Naive B cell (primary cell): ENCODE results near the gene SERP1. TPM values are rescaled to one million over a fixed set of nuclear protein-coding genes. Genes with fewer than 3 reads are reported as not detected.

Experiments used
- ATAC-seq, 2 donors: fragments of 150-1000 bp; cut with Tn5 transposase; 2 replicates each; pipeline ENCODE4 v1.10.0; 2021; ENCODE audit warnings: low read depth in 2 of 2, mild to moderate bottlenecking in 2 of 2, moderate library complexity in 2 of 2
- DNase-seq: peaks from one replicate; pipeline ENCODE4 v3.0.0; 2022
- H3K27ac Mint-ChIP-seq, 6 donors: one replicate each; pipeline ENCODE4 v1.8.0; 2020 to 2022; ENCODE audit warnings: mild to moderate bottlenecking in 6 of 6, mixed read lengths in 6 of 6, moderate library complexity in 5 of 6, inconsistent platforms in 2 of 6
- H3K27me3 Mint-ChIP-seq, 3 donors: one replicate each; pipeline ENCODE4 v1.8.0; 2021 to 2022; ENCODE audit warnings: mixed read lengths in 3 of 3, mild to moderate bottlenecking in 1 of 3
- H3K36me3 Mint-ChIP-seq, 2 donors: one replicate each; pipeline ENCODE4 v1.8.0; 2020 to 2022; ENCODE audit warnings: mixed read lengths in 2 of 2, inconsistent platforms in 1 of 2, mild to moderate bottlenecking in 1 of 2
- H3K4me1 Mint-ChIP-seq, 3 donors: one replicate each; pipeline ENCODE4 v1.8.0; 2020 to 2022; ENCODE audit warnings: mixed read lengths in 3 of 3, inconsistent platforms in 1 of 3, mild to moderate bottlenecking in 1 of 3, moderate library complexity in 1 of 3
- H3K4me3 Mint-ChIP-seq, 8 donors: one replicate each; pipeline ENCODE4 v1.8.0; 2020 to 2022; ENCODE audit warnings: mild to moderate bottlenecking in 8 of 8, mixed read lengths in 8 of 8, moderate library complexity in 8 of 8, inconsistent platforms in 2 of 8
- H3K9me3 Mint-ChIP-seq, 7 donors: one replicate each; pipeline ENCODE4 v1.8.0; 2020 to 2022; ENCODE audit warnings: mixed read lengths in 7 of 7, mild to moderate bottlenecking in 5 of 7, inconsistent platforms in 2 of 7, moderate library complexity in 1 of 7
- polyA plus RNA-seq, 6 donors: library from polyadenylated mRNA; unstranded; fragments of 300-500 nt; fragmentation: Illumina TruSeq; gene quantifications; one replicate each; pipeline ENCODE4 v1.2.3, GENCODE V29; 2021; ENCODE audit warnings: low read depth in 6 of 6

The SERP1 gene
- 100 to 1,000 TPM in 4 of 6 donors, 10 to 100 TPM in 2; 82.5 to 115 (median 106) TPM for polyA plus RNA-seq

GRCh38 chr3:150546226-150547044 is at the start of gene SERP1, which contains the start of gene EIF2A:
SERP1 (minus strand) TSS chr3:150546496; CDS start chr3:150546135, 361 bp downstream.
EIF2A (plus strand) TSS chr3:150546787; CDS start chr3:150546803, 16 bp downstream.
- H3K27me3 Mint-ChIP-seq: no peaks in the 10 kb centered on the region
- peak; percentile 100 for DNase-seq
- H3K27ac Mint-ChIP-seq: peak within 1 kb of the TSS; percentile 98 to 99 (median 98)

DNA sequence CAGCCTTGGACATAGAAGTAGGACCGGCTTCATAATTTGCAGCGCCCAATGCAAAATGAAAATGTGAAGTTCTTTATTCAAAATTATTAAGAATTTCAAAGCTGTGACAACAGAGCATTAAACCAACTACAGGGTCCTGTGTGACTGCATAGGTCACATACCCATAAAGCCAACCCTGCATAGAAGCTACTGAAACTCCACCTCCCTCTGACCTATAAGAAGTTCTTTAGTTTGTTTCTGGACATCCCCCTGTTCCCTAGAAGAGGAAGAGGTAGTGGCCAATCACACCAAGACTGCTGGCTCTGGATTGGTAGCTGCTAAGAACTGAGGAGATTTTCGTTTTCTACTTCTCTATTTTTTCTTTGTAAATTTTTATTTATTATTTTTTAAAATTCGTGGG is 47.9 kb upstream of the SERP1 start:
- Mint-ChIP-seq H3K27me3 (no peaks in the 10 kb centered on the region), H3K9me3 (no peaks in the 10 kb centered on the region)

More at GRCh38 chr3:150546226-150547044, at the start of gene SERP1, which contains the start of gene EIF2A:
- peak within 1 kb of the TSS; percentile 89 to 100 (median 94) for H3K4me3 Mint-ChIP-seq
- no peaks in the 10 kb centered on the region for H3K9me3 Mint-ChIP-seq
- ATAC-seq: peak; percentile 86 to 87
- H3K4me1 Mint-ChIP-seq: peaks cover 31 to 55% (median 45%) of the 10 kb centered on the region in 3 donors
- H3K36me3 Mint-ChIP-seq: peaks cover 4 to 8% of the 10 kb centered on the region in 2 donors

DNA sequence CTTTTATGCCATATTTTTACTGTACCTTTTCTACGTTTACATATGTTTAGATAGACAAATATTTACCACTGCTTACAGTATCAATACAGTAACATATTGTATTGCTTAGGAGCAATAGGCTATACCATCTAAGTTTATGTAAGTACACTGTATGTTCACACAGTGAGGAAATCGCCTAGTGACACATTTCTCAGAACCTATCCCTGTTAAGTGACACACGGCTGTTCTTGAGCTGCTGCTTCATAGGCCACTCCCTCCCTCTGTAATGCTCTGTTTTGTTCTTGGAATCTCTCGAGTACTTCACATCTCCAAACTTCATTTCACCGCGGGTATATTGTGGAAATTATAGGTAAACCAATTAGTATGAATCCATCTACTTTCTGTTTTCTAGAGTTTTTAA is 43.5 kb upstream of the SERP1 start:
- H3K4me1 Mint-ChIP-seq: no peaks in the 10 kb centered on the region

More for the DNA sequence above, 47.9 kb upstream of the SERP1 start:
- peaks cover 2 to 13% (median 11%) of the 10 kb centered on the region in 3 donors for H3K4me1 Mint-ChIP-seq
- ATAC-seq (no peak), DNase-seq (no peak)
- H3K36me3 Mint-ChIP-seq: no peaks in the 10 kb centered on the region
- H3K27ac Mint-ChIP-seq: no peak overlapping the region
- H3K4me3 Mint-ChIP-seq: no peak overlapping the region

DNA sequence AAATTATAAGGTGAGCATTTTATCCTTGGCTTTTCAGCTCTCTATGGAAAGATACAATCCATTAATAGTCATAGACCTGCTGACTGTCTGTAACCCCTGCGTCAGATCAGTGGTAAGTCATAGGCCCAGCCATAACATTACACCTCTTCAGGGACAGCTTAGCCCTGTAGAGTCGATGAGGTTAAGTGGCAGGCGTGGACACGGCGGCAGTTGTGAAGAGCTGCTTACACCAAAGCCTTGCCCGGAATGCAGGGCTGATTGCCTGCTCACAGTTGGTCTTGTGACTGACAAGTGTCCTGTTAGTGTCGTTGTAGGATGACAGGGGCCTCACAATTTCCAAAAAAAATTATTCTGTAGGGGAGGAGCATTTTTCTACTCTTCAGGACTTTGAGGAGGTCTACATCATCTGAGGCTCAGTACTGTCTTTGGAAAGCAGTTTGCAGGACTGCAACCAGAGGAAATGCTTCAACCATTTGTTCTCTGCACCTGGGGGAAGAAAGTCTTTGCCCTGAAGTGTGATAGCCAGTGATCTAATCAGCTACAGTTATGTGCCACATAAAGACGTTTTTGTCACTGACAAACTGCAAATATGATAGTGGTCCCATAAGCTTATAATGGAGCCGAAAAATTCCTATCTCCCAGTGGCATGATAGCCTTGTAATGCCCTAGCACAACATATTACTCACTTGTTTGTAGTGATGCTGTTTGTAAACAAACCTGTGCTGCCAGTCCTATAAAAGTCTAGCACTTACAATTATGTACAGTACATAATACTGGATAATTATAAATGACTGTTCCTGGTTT is 41.9 kb upstream of the SERP1 start:
- Mint-ChIP-seq H3K36me3 (peaks cover 0 to 10% of the 10 kb centered on the region in 2 donors), H3K4me1 (no peaks in the 10 kb centered on the region), H3K27ac (peak overlapping the region in 2 of 6 donors; percentile 33 to 69), H3K9me3 (no peaks in the 10 kb centered on the region), H3K27me3 (no peaks in the 10 kb centered on the region), H3K4me3 (no peak overlapping the region)
- ATAC-seq (no peak), DNase-seq (no peak)

More for the DNA sequence above, 43.5 kb upstream of the SERP1 start:
- DNase-seq (no peak), ATAC-seq (no peak)
- H3K9me3 Mint-ChIP-seq: no peaks in the 10 kb centered on the region
- H3K4me3 Mint-ChIP-seq: no peak overlapping the region
- H3K36me3 Mint-ChIP-seq: peaks cover 0 to 10% of the 10 kb centered on the region in 2 donors
- H3K27ac Mint-ChIP-seq: peak overlapping the region in 1 of 6 donors; percentile 12
- no peaks in the 10 kb centered on the region for H3K27me3 Mint-ChIP-seq

DNA sequence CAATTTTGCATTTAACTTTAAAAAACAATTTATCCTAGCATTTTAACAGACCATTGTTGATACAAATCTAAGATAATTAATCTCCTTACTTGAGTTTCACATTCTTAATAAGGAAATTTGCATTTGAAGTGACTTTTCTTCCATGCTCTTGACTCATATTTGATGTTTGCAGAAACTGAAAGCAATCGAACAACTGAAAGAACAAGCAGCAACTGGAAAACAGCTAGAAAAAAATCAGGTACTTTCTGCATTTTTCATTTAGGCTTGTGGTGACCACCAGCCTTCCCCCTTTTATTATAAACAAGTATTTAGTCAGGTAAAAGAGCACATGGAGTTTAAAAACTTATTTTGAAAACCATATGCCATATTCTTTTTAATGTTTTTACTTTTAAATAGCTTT is 36.7 kb upstream of the SERP1 start:
- Mint-ChIP-seq H3K4me1 (no peaks in the 10 kb centered on the region), H3K27me3 (no peaks in the 10 kb centered on the region), H3K36me3 (peaks cover 9 to 10% of the 10 kb centered on the region in 2 donors), H3K9me3 (no peaks in the 10 kb centered on the region), H3K27ac (peak overlapping the region in 1 of 6 donors; percentile 10), H3K4me3 (no peak overlapping the region)
- ATAC-seq: no peak
- DNase-seq: no peak

DNA sequence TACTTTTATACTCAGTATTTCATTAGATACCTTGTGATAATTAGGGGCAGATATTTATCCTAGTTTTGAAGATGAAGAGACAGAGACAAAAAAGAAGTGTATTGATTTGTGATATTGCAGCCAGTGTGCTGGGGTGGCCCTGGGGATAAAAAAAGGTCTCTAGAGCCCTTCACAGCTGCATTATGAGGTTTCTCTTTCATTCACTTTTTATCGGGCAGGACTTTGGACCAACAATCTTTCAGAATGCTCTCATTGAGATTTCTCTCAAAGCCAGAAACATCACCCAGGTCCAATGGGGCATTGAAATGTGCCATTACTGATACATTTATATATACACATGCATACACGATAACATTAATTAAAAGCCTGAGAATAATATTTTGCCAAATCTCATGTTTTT is 36.3 kb upstream of the SERP1 start:
- DNase-seq: no peak
- Mint-ChIP-seq H3K4me1 (no peaks in the 10 kb centered on the region), H3K36me3 (peaks cover 10 to 12% of the 10 kb centered on the region in 2 donors), H3K9me3 (no peaks in the 10 kb centered on the region), H3K27me3 (no peaks in the 10 kb centered on the region), H3K27ac (no peak overlapping the region), H3K4me3 (no peak overlapping the region)
- ATAC-seq: no peak

DNA sequence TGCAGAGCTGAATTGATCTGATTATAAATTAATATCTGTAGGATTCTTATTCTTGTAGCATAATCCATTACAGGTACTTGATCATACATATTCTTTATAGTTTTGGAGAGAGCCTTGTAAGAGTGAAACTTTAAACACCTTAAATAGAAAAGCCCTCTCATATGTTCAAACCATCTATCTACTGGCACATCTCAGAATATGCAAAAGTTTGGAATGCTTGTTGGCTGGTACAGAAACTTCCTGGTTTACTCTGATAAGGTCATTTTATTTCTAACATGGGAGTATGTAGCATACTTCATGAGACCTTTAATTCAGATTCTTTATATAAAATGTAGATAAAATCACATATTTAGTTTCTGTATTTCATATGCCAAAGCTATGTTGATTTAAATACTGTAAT is 34.9 kb upstream of the SERP1 start:
- H3K4me1 Mint-ChIP-seq: peaks cover 0 to 3% (median 0%) of the 10 kb centered on the region in 3 donors
- ATAC-seq: no peak
- peaks cover 19 to 20% of the 10 kb centered on the region in 2 donors for H3K36me3 Mint-ChIP-seq
- H3K4me3 Mint-ChIP-seq: no peak overlapping the region
- DNase-seq: no peak
- H3K27ac Mint-ChIP-seq: no peak overlapping the region
- no peaks in the 10 kb centered on the region for H3K9me3 Mint-ChIP-seq
- no peaks in the 10 kb centered on the region for H3K27me3 Mint-ChIP-seq

GRCh38 chr3:150577855-150578254 is 31.6 kb upstream of the SERP1 start:
- Mint-ChIP-seq H3K4me3 (no peak overlapping the region), H3K27me3 (no peaks in the 10 kb centered on the region), H3K27ac (no peak overlapping the region), H3K9me3 (no peaks in the 10 kb centered on the region), H3K36me3 (peaks cover 9 to 20% of the 10 kb centered on the region in 2 donors), H3K4me1 (peaks cover 0 to 9% (median 0%) of the 10 kb centered on the region in 3 donors)
- ATAC-seq: no peak
- no peak for DNase-seq

DNA sequence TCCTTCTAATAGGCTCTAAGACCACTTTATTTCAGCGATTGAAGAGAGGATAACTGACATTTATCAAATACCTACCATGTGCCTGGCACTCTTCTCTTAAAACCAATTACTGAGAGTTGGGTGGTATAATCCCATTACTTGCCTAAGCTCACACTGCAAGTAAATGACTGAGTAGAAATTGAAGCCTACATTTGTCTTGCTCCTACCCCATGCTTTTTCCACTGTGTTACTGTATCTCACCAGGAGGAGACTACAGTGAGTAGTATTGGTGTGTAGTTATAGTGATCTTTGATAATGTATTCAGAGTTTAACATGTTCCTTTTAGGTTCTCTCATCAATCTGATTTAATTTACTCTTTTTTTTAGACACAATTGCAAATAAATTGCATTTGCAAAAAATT is 21.0 kb upstream of the SERP1 start:
- Mint-ChIP-seq H3K36me3 (peaks cover 9% of the 10 kb centered on the region in 2 donors), H3K27me3 (no peaks in the 10 kb centered on the region), H3K4me3 (no peak overlapping the region), H3K4me1 (no peaks in the 10 kb centered on the region), H3K27ac (no peak overlapping the region), H3K9me3 (no peaks in the 10 kb centered on the region)
- DNase-seq (no peak), ATAC-seq (no peak)

- no peaks in the 10 kb centered on the region for H3K9me3 Mint-ChIP-seq
- ATAC-seq (no peak), DNase-seq (no peak)
- H3K27ac Mint-ChIP-seq: no peak overlapping the region
- H3K27me3 Mint-ChIP-seq: no peaks in the 10 kb centered on the region
- peaks cover 0 to 3% (median 0%) of the 10 kb centered on the region in 3 donors for H3K4me1 Mint-ChIP-seq
- H3K36me3 Mint-ChIP-seq: no peaks in the 10 kb centered on the region
- H3K4me3 Mint-ChIP-seq: no peak overlapping the region
Observed at GRCh38 chr3:150564243-150564642, 17.9 kb upstream of the SERP1 start.

DNA sequence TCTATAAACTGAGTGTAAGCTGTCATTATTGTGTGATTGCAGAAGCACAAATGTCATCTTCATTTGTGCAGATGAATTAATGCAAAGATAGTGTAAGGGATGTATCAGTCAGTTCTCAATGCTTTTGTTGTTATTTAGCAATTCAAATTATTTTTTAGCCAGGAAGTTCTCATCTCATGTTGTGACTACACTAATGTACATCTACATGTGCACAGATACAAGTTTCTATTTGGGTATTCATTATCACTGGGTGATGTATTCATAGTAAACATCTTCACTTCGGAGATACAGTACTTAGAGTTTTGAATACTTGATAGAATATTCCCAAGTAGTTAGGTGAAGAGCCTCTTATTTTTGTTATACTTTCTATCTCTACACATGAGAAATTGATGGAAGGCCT is 11.4 kb upstream of the SERP1 start:
- H3K36me3 Mint-ChIP-seq: peaks cover 8 to 13% of the 10 kb centered on the region in 2 donors
- H3K4me3 Mint-ChIP-seq: no peak overlapping the region
- no peaks in the 10 kb centered on the region for H3K9me3 Mint-ChIP-seq
- ATAC-seq (no peak), DNase-seq (no peak)
- peaks cover 11 to 15% (median 12%) of the 10 kb centered on the region in 3 donors for H3K4me1 Mint-ChIP-seq
- H3K27me3 Mint-ChIP-seq: no peaks in the 10 kb centered on the region
- H3K27ac Mint-ChIP-seq: no peak overlapping the region

- H3K36me3 Mint-ChIP-seq: peaks cover 8 to 17% of the 10 kb centered on the region in 2 donors
- DNase-seq: no peak
- H3K27ac Mint-ChIP-seq: peak overlapping the region in 1 of 6 donors; percentile 53
- no peaks in the 10 kb centered on the region for H3K9me3 Mint-ChIP-seq
- H3K4me3 Mint-ChIP-seq: no peak overlapping the region
- ATAC-seq: no peak
- no peaks in the 10 kb centered on the region for H3K27me3 Mint-ChIP-seq
- H3K4me1 Mint-ChIP-seq: peaks cover 11 to 17% (median 15%) of the 10 kb centered on the region in 3 donors
Observed at GRCh38 chr3:150556792-150557191, 10.5 kb upstream of the SERP1 start.

- no peaks in the 10 kb centered on the region for H3K9me3 Mint-ChIP-seq
- DNase-seq: no peak
- peaks cover 10 to 20% of the 10 kb centered on the region in 2 donors for H3K36me3 Mint-ChIP-seq
- H3K4me1 Mint-ChIP-seq: peaks cover 15 to 19% (median 19%) of the 10 kb centered on the region in 3 donors
- no peak for ATAC-seq
- H3K27me3 Mint-ChIP-seq: no peaks in the 10 kb centered on the region
- H3K4me3 Mint-ChIP-seq: no peak overlapping the region
- H3K27ac Mint-ChIP-seq: peak overlapping the region in 1 of 6 donors; percentile 61
Observed at GRCh38 chr3:150555859-150556436, 9.7 kb upstream of the SERP1 start.
